ENCODE results near the gene ABCC1. TPM values are rescaled to one million over a fixed set of nuclear protein-coding genes. Genes with fewer than 3 reads are reported as not detected.
A peak's percentile ranks its signal among the peaks of the same experiment; 100 is the strongest.

Gene ABCC1
- total and polyA plus RNA-seq, 2 of the 8 experiments (the other 6 are each of a cell fraction or from before 2014, with no cell fraction given): 42.6 to 66.8 TPM

DNA sequence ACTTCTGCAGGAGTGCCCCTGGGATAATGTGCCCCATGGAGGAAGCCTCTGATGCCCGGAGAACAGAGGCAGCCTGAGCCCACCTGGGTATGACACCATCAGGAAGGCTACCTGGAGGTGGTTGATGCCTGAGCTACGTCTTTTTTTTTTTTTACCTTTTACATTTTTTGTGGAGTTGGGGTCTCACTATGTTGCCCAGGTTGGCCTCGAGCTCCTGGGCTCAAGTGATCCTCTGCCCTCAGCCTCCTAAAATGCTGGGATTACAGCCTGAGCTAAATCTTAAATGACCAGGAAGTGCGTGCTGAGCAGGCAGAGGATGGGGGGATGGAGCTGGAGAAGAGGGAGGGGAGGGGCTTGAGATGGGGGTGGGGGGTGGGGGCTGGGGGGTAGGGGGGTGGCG is 241.1 kb downstream of the ABCC1 start:
- no peaks in the 10 kb centered on the region; a peak in 1 of 7 replicates for H3K4me1 ChIP-seq (replicated peaks in 1 of 4; ENCODE audit: control insufficient read depth in 3 of 4, insufficient read depth in 4 of 4, low read length in 3 of 4)
- no peak for FAIRE-seq
- CTCF ChIA-PET (ENCODE audit: partially characterized antibody): interaction anchor here (0.6 to 1.1 kb wide), 2 partner anchors 11 to 350 kb away, joined by 3 read pairs; no protein-coding TSS in a partner anchor
- no peak for TF ChIP-seq CEBPB (IDR thresholded peaks at IDR 0.05; ENCODE audit: low read depth, low read length)
- TF ChIP-seq CREB1 (IDR thresholded peaks at IDR 0.05): no peak
- TF ChIP-seq SAP30 (IDR thresholded peaks at IDR 0.05; ENCODE audit: insufficient read depth, insufficient replicate concordance, low read length): no peak
- no peak for TF ChIP-seq SP1 (IDR thresholded peaks at IDR 0.05; ENCODE audit: low read depth, low read length)
- TF ChIP-seq SUZ12 (IDR thresholded peaks at IDR 0.05; ENCODE audit: low read length): no peak
- TF ChIP-seq YY1 (IDR thresholded peaks at IDR 0.05; ENCODE audit: low read depth, low read length): no peak
- TF ChIP-seq NRF1 (IDR thresholded peaks at IDR 0.05; ENCODE audit: low read depth, low read length): no peak
- no peak for TF ChIP-seq RAD21 (IDR thresholded peaks at IDR 0.05 in 1 of 2, conservative IDR thresholded peaks at IDR 0.05 in 1 of 2; ENCODE audit: low read depth in 2 of 2, low read length in 2 of 2)
- no peak for TF ChIP-seq KDM1A (IDR thresholded peaks at IDR 0.05; ENCODE audit: borderline replicate concordance, low read length)
- TF ChIP-seq CBX8 (IDR thresholded peaks at IDR 0.05; ENCODE audit: borderline replicate concordance, low read depth, low read length): no peak
- no peak for TF ChIP-seq RFX5 (IDR thresholded peaks at IDR 0.05; ENCODE audit: borderline replicate concordance, low read depth, low read length)
- no peak for TF ChIP-seq CBX5 (IDR thresholded peaks at IDR 0.05; ENCODE audit: low read depth, low read length)
- no peak for TF ChIP-seq SIN3A (conservative IDR thresholded peaks at IDR 0.05 in 1 of 2, IDR thresholded peaks at IDR 0.05 in 1 of 2; ENCODE audit: low read depth in 1 of 2, low read length in 2 of 2)
- no peak for TF ChIP-seq KDM4A (IDR thresholded peaks at IDR 0.05; ENCODE audit: low read depth, low read length, severe bottlenecking)

More for the DNA sequence above, 241.1 kb downstream of the ABCC1 start:
- POLR2A ChIA-PET (ENCODE audit: partially characterized antibody): interaction anchor here (1.2 kb wide), 1 partner anchor 304 kb away, joined by 3 read pairs; no protein-coding TSS in a partner anchor
- H3K4me2 ChIP-seq (ENCODE audit: insufficient read depth in 1 of 2, low read depth in 2 of 2, low read length in 2 of 2): no peak overlapping the region
- no peaks in the 10 kb centered on the region for H3K36me3 ChIP-seq (ENCODE audit: control insufficient read depth in 2 of 4, insufficient read depth in 4 of 4, low read length in 3 of 4)
- no peak overlapping the region for H3K23ac ChIP-seq (ENCODE audit: insufficient read length)
- H3K14ac ChIP-seq (ENCODE audit: insufficient read length): no peak overlapping the region
- H4K91ac ChIP-seq (replicated peaks; ENCODE audit: insufficient read length, low read length): no peak overlapping the region
- peaks cover 4% of the 10 kb centered on the region; the same call in 1 of the 2 replicates for H3K23me2 ChIP-seq (ENCODE audit: low read depth, low read length)
- no peak overlapping the region for H3K4ac ChIP-seq (replicated peaks; ENCODE audit: insufficient read length, low read depth, low read length)
- no peaks in the 10 kb centered on the region for H3K79me1 ChIP-seq (ENCODE audit: low read depth, low read length)
- H2BK120ac ChIP-seq (replicated peaks; ENCODE audit: low read depth, low read length): no peak overlapping the region
- WGBS, 2 experiments (ENCODE audit: extremely low coverage in 1 of 2, insufficient coverage in 1 of 2, insufficient read length in 1 of 2, insufficient replicate concordance in 2 of 2, low coverage in 1 of 2, low lambda C conversion rate in 2 of 2, missing lambda C conversion rate in 1 of 2): 90% methylated on average over 4 of the region's 5 CpGs; no CpG with 5 or more reads in 1 of the 2 experiments
- DNase-seq (ENCODE audit: low read depth in 1 of 2, low spot score in 2 of 2): no peak
- no peak overlapping the region for H3K56ac ChIP-seq (replicated peaks; ENCODE audit: insufficient read length, low read depth, low read length)
- no peak overlapping the region for H2BK20ac ChIP-seq (ENCODE audit: low read length)
- H2BK12ac ChIP-seq (ENCODE audit: low read depth, low read length): no peak overlapping the region
- no peak overlapping the region for H4K5ac ChIP-seq (ENCODE audit: insufficient read length, low read depth, low read length)
- H3K9ac ChIP-seq (replicated peaks in 1 of 4; ENCODE audit: extremely low read depth in 1 of 4, low read depth in 3 of 4, low read length in 3 of 4): no peak overlapping the region
- H2BK5ac ChIP-seq (ENCODE audit: low read depth, low read length): no peak overlapping the region
- H2BK15ac ChIP-seq (ENCODE audit: low read length): no peak overlapping the region
- no peak overlapping the region for H2AFZ ChIP-seq (ENCODE audit: low read length)
- H3K27me3 ChIP-seq (replicated peaks in 1 of 4; ENCODE audit: control insufficient read depth in 3 of 4, extremely low read depth in 1 of 4, insufficient read depth in 3 of 4, low read length in 3 of 4): no peaks in the 10 kb centered on the region
- no peaks in the 10 kb centered on the region for H3K79me2 ChIP-seq (ENCODE audit: control insufficient read depth in 1 of 2, insufficient read depth in 2 of 2, low read length in 2 of 2)
- H2AK5ac ChIP-seq (ENCODE audit: low read depth, low read length): no peak overlapping the region
- peak overlapping the region; percentile 57; the same call in 1 of the 2 replicates for H4K8ac ChIP-seq (ENCODE audit: extremely low read depth, insufficient read depth, low read length)
- no peak overlapping the region for H3K18ac ChIP-seq (ENCODE audit: extremely low read depth, low read length)
- H3K9me3 ChIP-seq (ENCODE audit: insufficient read depth in 2 of 2, low read depth in 1 of 2, low read length in 1 of 2): no peaks in the 10 kb centered on the region
- H3K27ac ChIP-seq (ENCODE audit: low read depth, low read length): no peak overlapping the region
- no peak overlapping the region for H3K4me3 ChIP-seq (ENCODE audit: extremely low read depth in 1 of 4, insufficient read depth in 2 of 4, low read depth in 3 of 4, low read length in 4 of 4)
- no peaks in the 10 kb centered on the region for H4K20me1 ChIP-seq (replicated peaks in 1 of 2; ENCODE audit: control insufficient read depth in 1 of 2, insufficient read depth in 2 of 2, low read length in 2 of 2)
